Retinal pigment epithelial cell (primary cell): ENCODE measurements around the gene GAK.

Experiments used
- DNase-seq: peaks from one replicate; pipeline ENCODE4 v3.0.0-alpha.2; 2010; ENCODE audit warnings: low read depth
- H3K4me3 ChIP-seq: 2 replicates; pipeline ENCODE4 v1.5.1; 2011; ENCODE audit warnings: mild to moderate bottlenecking, low read length, control low read depth, moderate library complexity
- CTCF ChIP-seq: conservative IDR thresholded peaks from 2 replicates; pipeline ENCODE4 v1.5.1; 2011; ENCODE audit warnings: low read depth, low read length, control low read depth, inconsistent platforms

Gene GAK

GRCh38 chr4:801436-802124, 130.5 kb downstream of the GAK start:
- TF ChIP-seq CTCF: no peak
- no peak for DNase-seq
- H3K4me3 ChIP-seq: no peak overlapping the region
